NCI-H446 (cell line): Measurements from ENCODE around the gene DSC2.

ENCODE experiments used
- DNase-seq, 2 experiments: peaks; one replicate each; lab custom pipeline; 2025; lab: John Stamatoyannopoulos, UW

Gene DSC2

DNA sequence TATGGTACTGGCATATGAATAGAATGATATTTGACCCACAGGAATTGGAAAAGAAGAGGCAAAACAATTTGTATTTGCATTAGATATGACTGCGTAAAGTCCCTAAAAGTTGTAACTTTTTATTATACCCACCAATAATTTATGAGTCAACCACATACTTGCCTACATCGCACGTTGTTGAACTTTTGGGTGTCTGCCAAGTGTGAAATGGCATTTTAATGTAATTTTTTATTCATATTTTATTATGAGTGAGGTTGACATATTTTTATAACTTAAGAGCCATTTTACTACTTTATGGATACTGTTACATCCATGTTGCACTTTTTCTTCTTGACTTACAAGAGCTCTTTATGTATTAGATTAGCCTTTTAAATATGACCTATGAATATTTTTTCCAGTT is 4.6 kb downstream of the DSC2 start:
- no peak for DNase-seq

DNA sequence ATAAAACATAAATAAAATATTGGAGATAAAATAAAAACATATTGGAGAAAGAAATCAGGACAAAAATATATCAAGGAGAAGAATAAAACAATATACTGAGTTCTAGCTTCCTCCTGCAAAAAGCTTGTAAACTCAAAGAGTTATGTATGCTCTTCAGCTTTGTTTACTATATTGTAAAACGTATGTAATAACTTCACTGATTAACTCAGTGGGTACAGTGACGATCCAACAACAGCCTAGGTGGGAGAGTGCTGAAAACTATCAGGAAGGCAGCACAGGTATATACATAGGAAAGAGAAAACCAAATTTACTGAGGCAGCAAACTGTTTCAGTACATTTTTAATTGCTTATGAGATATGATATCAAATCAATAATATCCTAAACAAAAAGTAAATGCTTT is 8.3 kb downstream of the DSC2 start:
- no peak for DNase-seq

- no peak for DNase-seq
Observed at GRCh38 chr18:31093294-31093693, 8.9 kb downstream of the DSC2 start.

GRCh38 chr18:31091350-31091749 is 10.9 kb downstream of the DSC2 start:
- DNase-seq, result no peak

DNA sequence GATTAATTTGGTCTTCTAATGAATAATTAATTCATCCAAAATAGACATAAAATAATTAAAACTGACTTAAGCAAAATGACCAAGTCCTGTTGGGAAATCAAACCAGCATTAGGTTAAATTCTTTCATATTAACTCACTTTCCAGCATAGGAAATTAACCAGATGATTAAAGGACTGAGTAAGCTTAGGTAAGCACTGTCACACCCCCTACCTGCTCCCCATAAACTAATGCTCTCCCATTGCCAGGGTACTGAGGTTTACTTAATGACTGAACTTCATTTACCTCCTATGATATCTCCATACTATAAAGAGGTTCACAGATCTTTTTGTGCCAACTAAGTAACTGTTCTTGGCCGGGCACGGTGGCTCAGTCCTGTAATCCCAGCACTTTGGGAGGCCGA is 13.7 kb downstream of the DSC2 start:
- no peak for DNase-seq

DNA sequence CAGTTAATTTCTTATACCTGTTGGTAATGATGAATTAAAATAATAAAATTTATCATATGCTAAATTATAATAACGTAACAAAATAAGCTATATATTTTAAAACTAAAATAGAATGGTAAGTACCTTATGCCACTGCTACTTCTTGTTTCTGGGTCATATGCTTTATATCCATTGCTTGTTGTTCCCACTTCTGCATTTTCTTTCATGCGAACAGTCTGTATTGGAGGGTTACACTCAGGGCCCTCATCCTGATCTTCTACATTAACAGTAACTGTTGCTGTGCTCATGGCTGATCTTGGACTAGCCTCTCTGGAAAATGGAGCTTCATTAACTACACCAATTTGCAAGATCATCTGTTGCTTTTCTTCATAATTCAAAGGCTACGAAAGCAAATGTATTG is 22.2 kb downstream of the DSC2 start:
- DNase-seq, result no peak

- no peak for DNase-seq
Observed at GRCh38 chr18:31077878-31078277, 24.3 kb downstream of the DSC2 start.

- no peak for DNase-seq
Observed at GRCh38 chr18:31072175-31072574, 30.0 kb downstream of the DSC2 start.

DNA sequence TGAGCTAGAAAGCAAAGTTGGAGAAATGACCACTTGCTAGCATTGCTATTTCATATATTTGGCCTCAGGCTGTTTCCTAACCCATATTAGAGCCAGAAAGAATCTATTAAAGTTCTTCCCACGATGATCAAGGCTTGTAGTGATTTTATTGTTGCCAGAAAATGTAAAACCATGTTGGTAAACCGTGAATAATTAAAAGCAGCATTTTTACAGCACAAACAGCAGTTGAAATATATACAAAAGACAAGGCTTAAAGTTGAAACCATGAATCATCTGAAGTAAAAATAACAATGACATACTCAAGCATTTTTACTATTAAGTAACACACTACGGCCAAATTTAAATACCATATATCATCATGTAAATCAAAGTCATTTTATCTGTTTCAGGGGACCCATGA is 32.0 kb downstream of the DSC2 start:
- DNase-seq, result no peak

- no peak for DNase-seq
Observed at GRCh38 chr18:31066266-31066665, 36.0 kb downstream of the DSC2 start.

DNA sequence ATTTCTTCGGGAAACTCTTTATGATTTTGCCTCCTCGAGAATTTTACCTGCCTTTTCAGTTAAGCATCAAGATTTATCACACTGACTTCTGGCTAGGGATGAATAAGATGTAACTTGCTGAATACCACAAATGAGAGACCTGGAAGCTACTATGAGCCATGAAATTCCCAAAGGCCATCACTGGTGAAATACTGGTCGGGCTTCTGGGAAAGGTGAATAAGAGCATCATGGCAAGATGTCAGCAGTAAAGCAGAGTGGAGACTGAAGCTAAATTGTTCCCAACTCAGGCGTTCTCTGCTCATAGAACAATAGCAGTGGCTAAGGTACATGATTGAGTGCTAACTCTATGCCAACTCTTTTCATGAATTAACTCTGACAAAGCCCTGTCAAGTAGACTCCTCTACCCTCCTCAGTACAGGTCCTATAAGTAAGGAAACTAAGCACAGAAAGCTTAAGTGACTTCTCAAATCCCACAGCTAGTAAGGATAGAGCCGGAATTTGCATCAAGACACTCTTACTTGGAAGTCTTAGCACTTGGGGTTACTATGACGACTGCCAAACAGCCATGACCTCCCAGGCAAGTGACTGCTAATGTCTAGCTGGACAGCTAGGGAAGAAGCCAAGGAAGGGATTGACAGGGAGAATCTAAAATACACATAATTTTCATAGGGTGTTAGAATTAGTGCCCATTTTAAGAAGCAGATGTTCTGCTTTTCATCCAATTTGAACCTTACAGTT is 37.0 kb downstream of the DSC2 start:
- DNase-seq, result no peak

GRCh38 chr18:31064130-31064529 is 38.1 kb downstream of the DSC2 start:
- DNase-seq, result no peak

DNA sequence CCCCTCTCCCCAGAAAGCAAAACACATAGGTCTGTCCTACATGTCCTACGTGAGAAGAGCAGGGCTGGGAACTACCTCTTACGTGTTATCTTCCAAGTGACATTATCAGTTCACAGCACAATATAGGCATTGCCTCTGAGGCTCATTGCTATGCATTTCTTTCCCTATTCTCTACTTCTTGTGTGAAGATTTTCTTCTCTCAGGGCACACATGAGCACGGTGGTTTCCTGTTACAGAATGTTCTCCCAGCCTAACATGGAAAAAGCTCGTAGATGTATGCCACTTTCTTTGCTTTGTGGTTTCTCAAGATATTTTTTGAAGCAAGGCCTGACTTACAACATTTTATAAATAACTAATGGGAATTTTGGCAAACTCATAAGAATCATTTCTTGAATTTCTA is 40.3 kb downstream of the DSC2 start:
- no peak for DNase-seq

GRCh38 chr18:31058897-31059296 is 43.3 kb downstream of the DSC2 start:
- DNase-seq, result no peak

DNA sequence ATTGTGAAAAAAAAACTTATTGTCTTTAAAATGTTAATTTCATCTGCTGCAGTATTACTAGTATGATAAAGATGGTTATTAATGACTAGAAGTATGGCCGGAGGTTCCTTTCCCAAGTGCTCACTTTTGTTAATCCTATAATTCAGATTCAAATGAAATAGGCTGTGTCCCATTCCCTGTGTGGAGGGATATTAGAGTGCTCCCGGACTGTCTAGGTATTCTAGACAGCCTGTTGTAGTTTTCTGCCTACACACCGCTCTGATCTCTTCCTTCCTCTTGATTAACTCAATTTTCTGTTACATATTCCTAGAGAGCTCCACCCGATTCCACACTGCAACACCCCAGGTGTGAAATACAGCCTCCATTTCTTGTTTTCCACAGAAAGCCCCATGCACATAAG is 44.3 kb downstream of the DSC2 start:
- DNase-seq, result no peak

DNA sequence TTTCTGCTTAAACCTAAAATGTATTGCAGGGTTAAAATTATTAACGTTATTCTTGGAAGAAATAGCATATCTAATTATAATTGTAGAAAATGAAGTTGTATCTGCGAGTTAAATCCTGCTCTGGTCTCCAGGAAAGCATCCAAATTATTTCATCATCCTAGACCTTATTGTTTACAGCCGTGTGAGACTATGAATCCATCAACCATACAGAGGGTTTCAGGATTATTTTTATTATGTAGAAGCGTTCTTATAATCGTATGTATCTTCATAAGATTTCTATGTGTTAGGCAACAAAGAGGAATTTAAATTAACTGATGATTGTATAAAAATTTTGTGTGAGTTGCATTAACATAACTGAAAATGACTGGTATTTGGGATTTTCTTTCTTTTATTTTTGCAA is 45.2 kb downstream of the DSC2 start:
- DNase-seq, result no peak

GRCh38 chr18:31056296-31056695 is 45.9 kb downstream of the DSC2 start:
- no peak for DNase-seq

GRCh38 chr18:31050635-31051034 is 51.6 kb downstream of the DSC2 start:
- DNase-seq, result no peak

DNA sequence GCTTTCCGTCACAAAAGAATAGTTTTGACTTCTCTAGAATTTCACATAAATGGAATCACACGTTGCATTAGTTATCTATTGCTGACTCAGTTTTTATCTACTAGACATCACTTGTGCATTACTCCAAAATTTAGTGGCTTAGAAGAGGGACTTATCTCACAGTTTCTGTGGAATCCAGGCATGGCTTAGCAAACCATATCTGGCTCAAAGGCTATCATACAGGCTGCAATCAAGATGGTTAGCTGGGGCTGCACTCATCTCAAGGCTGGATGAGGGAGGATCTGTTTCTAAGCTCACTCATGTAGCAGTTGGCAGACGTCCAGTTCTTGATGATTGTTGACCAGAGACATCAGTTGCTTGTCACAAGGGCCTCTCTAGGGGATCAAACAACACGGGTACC is 53.0 kb downstream of the DSC2 start:
- no peak for DNase-seq

DNA sequence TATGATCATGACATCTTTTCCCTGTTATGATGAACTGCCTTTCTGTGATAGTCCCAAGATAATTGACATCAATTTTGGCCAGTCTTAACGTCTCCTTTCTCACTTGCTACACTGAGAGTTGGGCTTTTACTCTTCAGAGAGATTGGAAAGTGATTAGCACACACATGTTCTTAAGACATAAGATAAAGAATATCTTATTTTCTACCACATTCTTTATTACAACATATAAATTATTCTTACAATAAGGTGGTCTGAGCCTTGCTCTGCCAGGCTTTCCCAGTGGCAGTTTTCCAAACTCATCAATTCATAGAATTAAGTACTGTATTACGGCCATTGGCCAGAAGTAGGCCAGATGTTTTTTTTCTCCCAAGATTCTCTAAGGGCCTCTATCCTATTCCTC is 54.0 kb downstream of the DSC2 start:
- no peak for DNase-seq

- no peak for DNase-seq
Observed at GRCh38 chr18:31046916-31047315, 55.3 kb downstream of the DSC2 start.

DNA sequence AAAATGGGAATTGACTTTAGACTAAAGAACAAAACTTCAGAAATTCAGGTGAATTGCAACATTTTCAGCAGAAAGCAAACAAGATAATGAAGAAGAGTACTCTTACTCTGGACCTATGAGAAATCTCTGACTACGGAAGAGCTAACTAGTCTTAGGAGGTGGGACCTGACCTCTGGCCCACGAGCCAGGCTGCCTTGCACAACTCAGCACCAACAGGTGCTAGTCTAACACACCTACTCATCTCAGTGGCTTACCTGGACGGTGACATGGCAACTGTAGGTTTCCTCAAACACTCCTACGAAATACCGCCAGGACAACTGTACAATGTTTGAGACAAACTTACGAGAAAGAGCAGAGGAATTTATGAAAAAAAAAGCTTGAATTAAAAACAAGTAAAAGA is 56.6 kb downstream of the DSC2 start:
- no peak for DNase-seq

- DNase-seq, result no peak
Observed at GRCh38 chr18:31044926-31045325, 57.3 kb downstream of the DSC2 start.

GRCh38 chr18:31043709-31044108 is 58.5 kb downstream of the DSC2 start:
- DNase-seq, result no peak
